HCEC 1CT (cell line): ENCODE measurements around the gene MYOG.

Experiments
- DNase-seq: peaks from one replicate; pipeline ENCODE4 v3.0.0-alpha.2; 2017

MYOG gene

DNA sequence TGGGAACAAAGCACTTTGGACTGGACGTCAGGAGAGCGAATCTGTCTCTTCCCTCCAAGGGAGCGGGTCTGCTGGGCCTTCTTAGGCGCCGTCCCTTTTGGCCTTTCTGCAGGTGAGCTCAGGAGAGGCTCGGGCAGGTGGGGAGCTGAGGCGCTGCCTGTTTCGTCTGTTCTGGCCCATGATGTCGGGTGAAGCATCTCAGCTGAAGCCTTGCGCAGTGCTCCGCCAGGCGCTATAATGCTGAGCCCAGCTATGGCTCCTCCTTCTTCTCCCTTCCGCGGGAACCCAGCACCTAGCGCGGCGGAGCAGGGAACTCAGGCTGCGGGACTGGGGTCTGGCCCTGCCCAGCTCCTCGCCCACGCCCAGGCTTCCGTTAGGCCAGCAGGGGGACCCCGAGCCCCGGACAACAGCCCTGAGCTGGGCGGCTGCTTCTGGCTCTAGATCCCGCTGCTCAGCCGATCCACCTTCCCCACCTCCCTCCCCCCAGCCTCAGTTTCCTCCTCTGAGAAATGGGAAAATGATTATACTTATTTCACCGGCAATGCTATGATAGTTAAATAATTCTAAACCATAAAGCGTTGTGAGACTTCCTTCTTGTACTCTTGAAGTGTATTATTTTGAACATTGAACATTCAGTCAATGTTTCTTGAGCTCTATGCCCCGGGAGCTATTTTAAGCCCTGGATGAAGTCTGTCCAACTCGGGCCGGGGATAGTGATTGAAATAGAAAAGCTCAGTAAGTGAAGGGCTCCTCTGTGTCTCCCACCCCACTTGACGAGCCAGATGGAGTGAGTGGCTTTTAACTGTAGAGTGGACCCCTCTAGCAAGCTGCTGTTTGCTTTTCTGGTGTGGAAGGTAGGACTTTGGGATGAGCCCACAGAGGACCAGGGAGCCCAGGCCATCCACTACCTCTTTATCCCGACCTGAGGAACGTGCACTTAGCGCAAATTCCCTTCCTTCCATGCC is 32.1 kb upstream of the MYOG start:
- DNase-seq = peak; percentile 55

DNA sequence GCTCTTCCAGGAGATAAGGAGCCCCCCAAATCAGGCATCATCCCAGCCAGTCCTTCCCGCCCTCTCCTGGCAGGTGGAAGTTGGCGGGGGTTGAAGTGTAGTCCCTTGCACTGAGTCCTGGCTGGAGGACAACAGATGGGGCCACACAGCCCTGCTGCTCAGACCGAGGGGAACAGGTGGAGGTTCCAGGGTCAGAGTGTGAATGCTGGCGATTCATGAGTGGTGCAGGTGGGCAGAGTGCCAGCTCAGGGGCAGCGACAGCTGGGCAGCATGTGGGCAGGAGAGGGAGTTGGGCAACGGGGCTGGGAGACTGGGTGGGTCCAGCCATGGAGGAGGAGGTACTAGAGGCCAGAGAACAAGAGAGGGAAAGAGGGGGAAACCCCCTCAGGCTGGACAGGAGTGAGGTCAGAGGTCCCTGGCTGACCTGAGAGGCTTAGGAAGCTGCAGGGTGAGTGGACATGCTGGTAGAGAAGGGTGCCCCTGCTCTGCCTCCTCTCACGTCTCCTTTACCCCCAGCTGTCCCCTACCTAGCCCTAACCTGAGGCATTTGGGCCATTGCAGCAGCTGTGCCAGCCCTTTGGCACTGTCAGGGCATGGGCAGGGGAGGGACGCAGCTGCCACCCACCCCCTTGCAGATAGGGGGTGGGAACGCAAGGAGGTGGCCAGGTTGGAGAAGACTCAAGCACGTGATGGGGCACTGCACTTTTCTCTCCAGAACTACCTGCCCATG is 30.4 kb upstream of the MYOG start:
- DNase-seq = no peak

DNA sequence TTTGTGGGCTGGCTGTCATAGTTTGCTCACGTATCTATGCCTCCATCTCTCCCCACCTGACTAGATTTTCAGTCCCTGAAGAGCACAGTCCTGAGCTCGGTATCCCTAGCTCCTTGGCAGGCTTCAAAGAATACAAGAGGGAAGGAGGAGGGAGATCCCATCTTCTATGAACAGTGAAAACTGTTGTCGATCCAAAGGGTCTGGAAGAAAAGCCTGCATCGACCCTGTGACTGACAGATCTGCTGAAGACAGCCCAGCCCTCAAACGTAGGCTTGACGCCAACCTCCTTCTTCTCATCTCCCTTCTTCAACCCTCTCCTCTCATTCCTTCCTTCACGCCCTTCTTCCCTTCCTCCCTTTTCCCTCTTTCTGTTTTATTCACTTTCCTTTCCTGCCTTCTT is 28.4 kb upstream of the MYOG start:
- no peak for DNase-seq

DNA sequence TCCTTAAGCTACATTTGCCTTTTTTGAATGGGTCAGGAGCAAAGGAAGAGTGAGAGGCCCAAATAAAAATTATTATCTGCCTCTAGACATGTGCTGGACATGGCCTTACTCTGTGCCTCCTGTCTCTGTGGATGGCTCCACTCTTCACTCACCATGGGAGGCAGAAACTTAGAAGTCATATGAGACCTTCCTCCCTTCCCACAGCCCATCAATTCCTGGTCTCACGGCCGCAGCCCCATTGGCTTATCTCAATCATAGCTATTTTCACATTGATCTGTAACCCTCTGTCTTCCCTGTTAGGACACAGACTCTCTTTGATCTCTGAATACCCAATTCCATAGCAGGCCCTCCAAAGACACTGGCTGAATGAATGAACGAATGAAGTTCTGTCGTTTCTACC is 27.5 kb upstream of the MYOG start:
- no peak for DNase-seq

GRCh38 chr1:203112475-203112874 is 26.7 kb upstream of the MYOG start:
- no peak for DNase-seq

DNA sequence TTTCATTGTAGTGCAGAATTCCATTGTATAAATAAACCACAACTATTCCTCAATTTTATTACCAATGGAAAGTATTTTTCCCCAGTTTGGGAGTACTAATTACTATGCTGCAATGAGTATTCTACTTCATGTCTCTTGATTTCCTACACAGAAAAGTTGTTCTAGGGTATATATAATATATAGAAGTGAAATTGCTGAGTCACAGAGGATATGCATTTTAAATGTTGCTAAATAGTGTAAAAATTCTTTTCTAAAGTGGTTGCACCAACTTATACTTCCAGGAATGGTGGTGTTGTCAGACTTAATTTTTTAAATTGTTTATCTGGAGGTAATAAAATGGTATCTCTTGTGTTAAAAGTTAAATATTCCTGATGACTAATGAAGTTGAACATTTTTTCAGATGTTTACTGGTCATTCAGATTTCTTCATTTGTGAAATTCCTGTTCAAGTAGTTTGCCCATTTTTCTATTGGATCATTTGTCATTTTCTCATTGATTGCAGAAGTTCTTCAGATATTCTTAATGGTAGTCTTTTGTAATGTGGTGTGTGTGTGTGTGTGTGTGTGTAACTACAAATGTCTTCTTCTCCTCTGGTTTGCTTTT is 19.1 kb upstream of the MYOG start:
- DNase-seq = no peak

DNA sequence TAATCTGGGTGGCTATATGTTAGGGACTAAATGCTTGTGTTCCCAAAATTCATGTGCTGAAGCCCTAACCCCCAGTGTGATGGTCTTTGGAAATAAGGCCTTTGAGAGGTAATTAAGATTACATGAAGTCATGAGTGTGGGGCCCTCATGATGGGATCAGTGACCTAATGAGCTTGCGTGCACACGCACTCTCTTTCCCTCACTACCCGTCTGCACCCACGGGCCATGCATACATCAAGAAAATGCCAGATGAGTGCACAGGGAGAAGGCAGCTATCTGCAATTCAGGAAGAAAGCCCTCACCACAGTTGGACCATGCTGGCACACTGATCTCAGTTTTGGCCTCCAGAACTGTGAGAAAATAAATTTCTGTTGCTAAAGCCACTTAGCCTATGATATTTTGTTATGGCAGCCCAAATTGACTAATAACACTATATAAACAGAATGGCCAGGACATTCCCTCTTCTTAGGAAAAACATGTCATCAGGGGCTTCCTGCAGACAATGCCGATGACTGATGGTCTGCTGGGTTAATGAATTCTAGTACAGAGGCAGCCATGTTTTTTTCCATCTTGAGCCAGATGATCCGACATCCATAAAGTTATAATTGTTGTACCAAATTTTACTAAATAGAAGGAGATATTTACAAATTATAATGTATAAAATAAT is 18.1 kb upstream of the MYOG start:
- DNase-seq = no peak

GRCh38 chr1:203103216-203103615 is 17.4 kb upstream of the MYOG start:
- no peak for DNase-seq

DNA sequence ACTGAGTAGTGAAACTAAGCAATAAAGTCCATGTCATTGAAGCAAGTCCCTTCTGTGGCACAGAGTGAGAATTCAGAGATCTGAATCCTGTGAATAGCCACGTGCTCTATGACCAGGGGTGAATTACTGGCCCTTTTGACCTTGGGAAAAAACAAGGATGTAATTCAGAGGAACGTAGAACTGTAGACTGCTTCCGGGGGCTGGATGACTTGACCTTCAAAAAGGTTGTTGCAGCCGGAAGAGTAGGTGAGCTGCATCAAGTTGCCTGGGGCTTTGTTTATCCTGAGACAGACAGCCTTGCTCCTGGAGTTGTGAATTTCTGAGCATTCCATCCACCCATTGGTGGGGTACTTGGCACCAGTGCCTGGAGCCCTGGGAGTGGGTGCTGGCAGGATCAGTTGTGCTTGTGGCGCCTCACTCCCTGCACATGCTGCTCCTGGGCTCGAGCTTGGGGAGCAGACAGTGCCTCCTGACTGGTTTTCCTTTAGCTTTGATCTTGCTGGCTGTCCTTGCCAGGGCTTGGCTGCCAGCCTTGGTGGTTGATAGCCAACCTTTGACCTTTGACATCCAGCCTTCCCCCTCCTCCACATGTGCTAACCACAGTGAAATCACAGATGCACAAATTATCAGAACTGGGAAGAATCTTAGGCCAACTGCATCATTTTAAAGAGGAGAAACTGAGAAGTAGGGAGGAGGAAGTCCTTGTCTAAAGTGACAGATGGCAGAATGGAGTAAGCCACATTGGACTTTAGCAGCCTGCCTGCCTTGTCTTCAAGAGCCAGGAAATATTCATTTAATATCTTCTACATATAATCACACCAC is 16.2 kb upstream of the MYOG start:
- no peak for DNase-seq

DNA sequence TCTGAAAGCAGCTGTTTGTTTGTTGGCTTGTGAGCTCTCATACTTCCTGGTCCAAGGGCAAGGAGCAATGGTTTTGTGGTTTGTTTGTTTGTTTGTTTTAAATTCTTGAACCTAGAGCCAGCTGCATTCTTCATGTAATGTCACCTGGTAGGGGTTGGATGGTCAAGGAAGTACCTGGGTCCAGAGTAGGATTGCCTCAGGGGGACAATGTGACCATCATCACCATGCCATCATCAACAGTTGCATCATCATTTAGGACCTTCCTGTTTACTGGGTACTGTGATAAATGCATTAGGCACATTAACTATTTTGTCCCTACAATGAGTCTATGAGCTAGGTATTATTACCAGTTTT is 14.7 kb upstream of the MYOG start:
- DNase-seq = no peak

GRCh38 chr1:203099805-203100515 is 14.1 kb upstream of the MYOG start:
- DNase-seq = no peak

DNA sequence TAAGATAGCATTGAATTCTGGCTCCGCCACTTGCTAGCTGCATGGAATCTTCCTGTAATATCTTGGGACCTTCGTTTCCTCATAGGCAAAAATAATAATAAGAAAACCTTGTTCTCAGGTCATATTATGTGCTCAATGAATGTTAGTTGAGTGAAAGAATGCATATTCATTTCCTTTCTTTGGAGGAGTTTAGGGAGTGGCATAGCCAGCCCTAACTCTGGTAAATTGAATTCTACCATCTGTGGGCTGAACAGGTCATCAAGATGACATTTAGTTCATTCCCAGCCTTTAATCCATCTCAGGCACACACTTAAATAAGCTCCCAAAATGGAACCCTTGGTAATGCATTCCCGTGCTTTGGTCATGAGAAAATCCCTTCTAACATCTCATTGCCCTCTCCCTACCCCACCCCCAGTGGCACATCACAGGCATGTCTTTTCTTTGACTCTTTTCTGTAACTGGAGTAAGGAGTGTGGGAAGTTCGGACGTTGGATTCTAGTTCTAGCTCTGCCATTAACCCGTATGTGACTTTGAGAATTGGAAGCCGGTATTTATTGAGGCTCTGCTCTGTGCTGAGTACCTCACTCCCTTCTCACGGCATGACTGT is 13.2 kb upstream of the MYOG start:
- DNase-seq = no peak

DNA sequence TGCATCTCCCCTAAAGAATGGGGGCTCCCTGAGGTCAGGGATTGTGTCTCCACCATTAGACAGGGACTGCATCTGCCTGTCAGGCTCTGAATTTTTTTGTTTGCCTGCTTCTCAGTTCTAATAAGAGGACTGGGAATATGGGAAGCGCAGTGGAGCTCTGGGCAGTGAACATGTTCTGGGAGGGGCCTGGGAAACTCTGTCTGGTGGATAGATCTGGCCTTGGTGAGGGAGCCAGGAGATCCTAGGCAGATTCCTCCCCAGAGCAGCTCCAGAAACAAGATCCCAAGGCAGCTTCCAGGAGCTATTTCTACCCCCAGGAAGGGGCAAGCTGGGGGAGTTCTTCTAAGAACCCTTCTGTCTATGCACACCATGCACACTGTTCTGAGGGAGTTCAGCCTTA is 12.6 kb upstream of the MYOG start:
- DNase-seq = no peak

GRCh38 chr1:203097001-203097400 is 11.2 kb upstream of the MYOG start:
- no peak for DNase-seq

GRCh38 chr1:203096566-203096965 is 10.8 kb upstream of the MYOG start:
- DNase-seq = no peak

- no peak for DNase-seq
Measured at GRCh38 chr1:203095061-203095690, 9.4 kb upstream of the MYOG start.

- no peak for DNase-seq
Measured at GRCh38 chr1:203093754-203094410, 8.1 kb upstream of the MYOG start.

DNA sequence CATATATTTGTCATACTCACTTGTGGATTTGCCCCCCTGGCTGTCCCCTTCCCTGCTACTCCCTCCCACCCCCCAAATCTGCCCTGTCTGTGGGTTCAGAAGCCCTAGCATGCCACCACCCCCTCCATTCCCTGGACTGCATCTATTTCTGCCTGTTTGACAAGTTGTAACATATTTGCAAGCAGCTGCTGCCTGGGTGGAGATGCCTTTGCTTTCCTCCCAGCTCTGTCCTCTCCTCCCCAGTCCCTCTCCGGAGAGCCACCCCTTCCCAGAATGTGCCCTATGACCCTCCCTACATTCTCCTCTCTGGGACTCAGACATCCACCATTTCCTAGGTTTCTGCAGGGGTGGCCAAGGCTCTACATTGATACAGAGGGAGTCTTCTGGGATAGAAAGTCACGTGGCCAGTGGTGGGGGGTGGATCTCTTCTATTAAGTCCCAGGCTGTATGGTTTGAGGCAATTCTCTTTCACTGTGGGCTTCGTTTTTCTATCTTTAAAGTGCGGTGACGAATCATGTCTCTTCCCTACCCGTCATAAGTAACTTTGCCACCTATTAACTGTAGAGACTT is 6.0 kb upstream of the MYOG start:
- no peak for DNase-seq

DNA sequence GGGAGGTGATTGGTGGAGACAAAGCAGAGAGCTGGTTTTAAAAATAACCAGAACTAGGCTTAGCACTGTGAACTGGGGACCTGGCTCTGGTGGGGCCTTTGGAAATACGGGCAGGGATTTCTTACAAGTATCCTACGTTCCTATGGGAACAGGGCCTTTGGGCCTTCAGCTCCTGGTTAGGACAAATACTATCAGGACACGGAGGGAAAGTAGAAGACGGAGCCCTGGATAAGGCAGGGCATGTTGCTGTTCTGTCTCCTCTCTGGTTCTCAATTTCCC is 5.3 kb upstream of the MYOG start:
- DNase-seq = no peak
